CD14-positive monocyte (primary cell): ENCODE measurements around the gene SMU1. TPM values are rescaled to one million over a fixed set of nuclear protein-coding genes. Genes with fewer than 3 reads are reported as not detected.
A peak's percentile ranks its signal among the peaks of the same experiment; 100 is the strongest.

Source experiments
- DNase-seq, 3 donors: peaks; one replicate each; pipeline ENCODE4 v3.0.0-alpha.2; 2011 to 2022
- H2AFZ ChIP-seq: 2 replicates; pipeline ENCODE4 v1.6.0; 2012; ENCODE audit warnings: mild to moderate bottlenecking, low read depth, low read length, inconsistent platforms; ENCODE audit not compliant: insufficient read depth, poor library complexity, severe bottlenecking
- H3K27ac ChIP-seq, 2 donors: 1 replicate in 1 of 2; 2 replicates in 1 of 2; pipeline ENCODE4 v1.5.1; 2012 to 2013; ENCODE audit warnings: low read length in 2 of 2, control low read depth in 1 of 2, inconsistent platforms in 1 of 2, low read depth in 1 of 2, mild to moderate bottlenecking in 1 of 2
- H3K27me3 ChIP-seq, 2 donors: one replicate each; pipeline versions ENCODE4 v1.6.0 to v1.6.1; 2011 to 2013; ENCODE audit warnings: low read length in 2 of 2; ENCODE audit not compliant: control insufficient read depth in 2 of 2, insufficient read depth in 2 of 2
- H3K36me3 ChIP-seq, 2 donors: replicated peaks in 1 of 2; 1 replicate in 1 of 2; 2 replicates in 1 of 2; pipeline versions ENCODE4 v1.5.1 to v1.6.1; 2012 to 2013; ENCODE audit warnings: low read length in 2 of 2, control low read depth in 1 of 2, inconsistent platforms in 1 of 2, mild to moderate bottlenecking in 1 of 2; ENCODE audit not compliant: insufficient read depth in 2 of 2, control insufficient read depth in 1 of 2
- H3K4me1 ChIP-seq, 2 donors: 1 replicate in 1 of 2; 2 replicates in 1 of 2; pipeline versions ENCODE4 v1.5.1 to v1.6.1; 2012 to 2013; ENCODE audit warnings: low read length in 2 of 2, control low read depth in 1 of 2, inconsistent platforms in 1 of 2, mild to moderate bottlenecking in 1 of 2, moderate library complexity in 1 of 2; ENCODE audit not compliant: insufficient read depth in 2 of 2, control insufficient read depth in 1 of 2
- H3K4me2 ChIP-seq: replicated peaks from 2 replicates; pipeline ENCODE3; 2012; ENCODE audit warnings: low read length, moderate library complexity, mild to moderate bottlenecking; ENCODE audit not compliant: poor library complexity, severe bottlenecking; ENCODE audit errors: extremely low read depth
- H3K4me3 ChIP-seq, 3 experiments: fragments of 200-600 bp in 1 of 3; sonication (generic) in 1 of 3; replicated peaks in 1 of 3; 1 replicate in 2 of 3; 2 replicates in 1 of 3; pipeline ENCODE4 v1.5.1; 2011 to 2013; ENCODE audit warnings: low read length in 3 of 3, mild to moderate bottlenecking in 3 of 3, control low read depth in 2 of 3, low read depth in 2 of 3, inconsistent platforms in 1 of 3, moderate library complexity in 1 of 3
- H3K79me2 ChIP-seq: 2 replicates; pipeline ENCODE4 v1.6.0; 2012; ENCODE audit warnings: mild to moderate bottlenecking, control low read depth, inconsistent platforms, low read length, moderate library complexity; ENCODE audit not compliant: insufficient read depth
- H3K9ac ChIP-seq: 2 replicates; pipeline ENCODE4 v1.6.0; 2017; ENCODE audit warnings: low read length, mild to moderate bottlenecking; ENCODE audit not compliant: insufficient read depth, poor library complexity, severe bottlenecking
- H3K9me3 ChIP-seq, 2 donors: replicated peaks in 1 of 2; 1 replicate in 1 of 2; 2 replicates in 1 of 2; pipeline versions ENCODE4 v1.5.1 to v1.6.1; 2012 to 2013; ENCODE audit warnings: low read length in 2 of 2, control low read depth in 1 of 2; ENCODE audit not compliant: control insufficient read depth in 1 of 2, insufficient read depth in 1 of 2
- H4K20me1 ChIP-seq: 2 replicates; pipeline ENCODE4 v1.6.0; 2012; ENCODE audit warnings: mild to moderate bottlenecking, low read length, control low read depth, moderate library complexity; ENCODE audit not compliant: insufficient read depth
- H3K27ac Mint-ChIP-seq, 7 donors: one replicate each; pipeline ENCODE4 v1.8.0; 2020; ENCODE audit warnings: mild to moderate bottlenecking in 7 of 7, mixed read lengths in 7 of 7, moderate library complexity in 6 of 7, inconsistent platforms in 2 of 7
- H3K27me3 Mint-ChIP-seq, 3 donors: one replicate each; pipeline ENCODE4 v1.8.0; 2021 to 2022; ENCODE audit warnings: low read depth in 3 of 3, mild to moderate bottlenecking in 3 of 3, mixed read lengths in 3 of 3, moderate library complexity in 3 of 3, inconsistent platforms in 1 of 3
- H3K36me3 Mint-ChIP-seq, 2 donors: one replicate each; pipeline ENCODE4 v1.8.0; 2020; ENCODE audit warnings: mixed read lengths in 2 of 2, inconsistent platforms in 1 of 2, mild to moderate bottlenecking in 1 of 2
- H3K4me1 Mint-ChIP-seq: one replicate; pipeline ENCODE4 v1.8.0; 2020; ENCODE audit warnings: mild to moderate bottlenecking, mixed read lengths
- H3K4me3 Mint-ChIP-seq, 2 donors: one replicate each; pipeline ENCODE4 v1.8.0; 2020; ENCODE audit warnings: mild to moderate bottlenecking in 2 of 2, mixed read lengths in 2 of 2, moderate library complexity in 1 of 2
- H3K9me3 Mint-ChIP-seq, 7 donors: one replicate each; pipeline ENCODE4 v1.8.0; 2020 to 2022; ENCODE audit warnings: mixed read lengths in 7 of 7, mild to moderate bottlenecking in 6 of 7, moderate library complexity in 6 of 7, inconsistent platforms in 2 of 7
- WGBS: methylation state at CpG from one replicate; pipeline ENCODE4 v1.1.5; 2013; ENCODE audit warnings: missing lambda C conversion rate; ENCODE audit not compliant: insufficient coverage; 5-methylcytosine and 5-hydroxymethylcytosine counted together
- intact Hi-C, 2 donors: fragments of 100-400 bp; cut with micrococcal nuclease; formaldehyde crosslinking; loops; one replicate each; pipeline versions ENCODE4 v1.15.0 to v1.15.1; 2023
- polyA plus RNA-seq, 3 donors: library from polyadenylated mRNA; depleted of rRNA in 1 of 3; unstranded in 2 of 3; stranded (reverse) in 1 of 3; fragments of 300-500 nt in 2 of 3; fragments of >200 nt in 1 of 3; fragmentation: Illumina TruSeq in 2 of 3; gene quantifications; 1 replicate in 2 of 3; 2 replicates in 1 of 3; pipeline ENCODE4 v1.2.3, GENCODE V29; 2012 to 2021
- TF ChIP-seq, protein P1 (sequence below): fragments of 200-600 bp; IDR thresholded peaks from one replicate; pipeline ENCODE4 v1.8.0; 2022; ENCODE audit warnings: antibody characterized with exemption, mild to moderate bottlenecking

The SMU1 gene
- polyA plus RNA-seq, 3 donors: 8.0 to 21.7 (median 19.3) TPM

GRCh38 chr9:33082538-33083326 lies 6.3 kb upstream of the SMU1 start:
- H3K4me2 ChIP-seq: peak overlapping the region; percentile 31
- 0% methylated on average over 2 of the region's 8 CpGs for WGBS
- intact Hi-C loops: loop anchor here (5.0 kb wide), 3 partner anchors 50 to 140 kb away; no protein-coding TSS in a partner anchor

DNA sequence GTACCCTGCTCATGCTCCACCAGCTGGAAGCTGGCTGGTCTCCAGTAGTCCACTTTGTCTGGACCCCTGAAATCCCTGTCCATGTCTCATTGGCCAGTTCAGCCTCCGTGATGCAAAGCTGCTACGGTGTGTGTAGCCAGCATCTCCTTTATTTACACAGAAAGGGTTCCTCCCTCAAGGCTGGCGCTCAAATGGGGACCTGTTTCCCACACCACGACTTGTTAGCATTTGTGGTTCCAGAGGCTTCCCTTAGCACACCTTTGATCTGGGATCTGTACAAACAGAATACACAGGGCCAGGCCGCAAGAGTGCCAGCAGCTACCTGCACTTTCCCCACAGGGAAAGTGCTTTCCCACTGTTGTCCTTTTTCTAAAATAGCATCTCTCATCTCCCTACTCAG lies 5.7 kb upstream of the SMU1 start:
- Histone ChIP-seq H2AFZ (no peak overlapping the region), H3K4me3 (peak overlapping the region in 1 of 3 experiments; percentile 5), H3K27ac (peak overlapping the region in 1 of 2 donors; percentile 2), H3K36me3 (no peaks in the 10 kb centered on the region), H3K79me2 (no peaks in the 10 kb centered on the region), H3K27me3 (no peaks in the 10 kb centered on the region), H4K20me1 (no peaks in the 10 kb centered on the region), H3K9ac (no peak overlapping the region), H3K4me1 (peaks cover 21 to 26% of the 10 kb centered on the region in 2 donors), H3K9me3 (no peaks in the 10 kb centered on the region), H3K4me2 (peak overlapping the region; percentile 31)
- TF ChIP-seq, protein P1, sequence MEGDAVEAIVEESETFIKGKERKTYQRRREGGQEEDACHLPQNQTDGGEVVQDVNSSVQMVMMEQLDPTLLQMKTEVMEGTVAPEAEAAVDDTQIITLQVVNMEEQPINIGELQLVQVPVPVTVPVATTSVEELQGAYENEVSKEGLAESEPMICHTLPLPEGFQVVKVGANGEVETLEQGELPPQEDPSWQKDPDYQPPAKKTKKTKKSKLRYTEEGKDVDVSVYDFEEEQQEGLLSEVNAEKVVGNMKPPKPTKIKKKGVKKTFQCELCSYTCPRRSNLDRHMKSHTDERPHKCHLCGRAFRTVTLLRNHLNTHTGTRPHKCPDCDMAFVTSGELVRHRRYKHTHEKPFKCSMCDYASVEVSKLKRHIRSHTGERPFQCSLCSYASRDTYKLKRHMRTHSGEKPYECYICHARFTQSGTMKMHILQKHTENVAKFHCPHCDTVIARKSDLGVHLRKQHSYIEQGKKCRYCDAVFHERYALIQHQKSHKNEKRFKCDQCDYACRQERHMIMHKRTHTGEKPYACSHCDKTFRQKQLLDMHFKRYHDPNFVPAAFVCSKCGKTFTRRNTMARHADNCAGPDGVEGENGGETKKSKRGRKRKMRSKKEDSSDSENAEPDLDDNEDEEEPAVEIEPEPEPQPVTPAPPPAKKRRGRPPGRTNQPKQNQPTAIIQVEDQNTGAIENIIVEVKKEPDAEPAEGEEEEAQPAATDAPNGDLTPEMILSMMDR: no peak
- Mint-ChIP-seq H3K27ac (peak overlapping the region in 6 of 7 donors; percentile 23 to 82 (median 58)), H3K4me1 (peaks cover 7% of the 10 kb centered on the region), H3K9me3 (peaks cover 0 to 1% (median 0%) of the 10 kb centered on the region in 7 donors), H3K4me3 (peak overlapping the region in 1 of 2 donors; percentile 42), H3K27me3 (peaks cover 0 to 2% (median 2%) of the 10 kb centered on the region in 3 donors), H3K36me3 (no peaks in the 10 kb centered on the region)
- WGBS: 62% methylated on average over 5 of the region's 5 CpGs
- intact Hi-C loops: loop anchor here (5.0 kb wide), 3 partner anchors 50 to 140 kb away; no protein-coding TSS in a partner anchor
- DNase-seq: no peak

More at GRCh38 chr9:33082538-33083326, 6.3 kb upstream of the SMU1 start:
- Mint-ChIP-seq H3K36me3 (no peaks in the 10 kb centered on the region), H3K27ac (peak overlapping the region; percentile 38 to 82 (median 74)), H3K4me3 (peak overlapping the region in 1 of 2 donors; percentile 42), H3K9me3 (peaks cover 0 to 1% (median 0%) of the 10 kb centered on the region in 7 donors), H3K27me3 (peaks cover 0 to 2% (median 2%) of the 10 kb centered on the region in 3 donors), H3K4me1 (peaks cover 7% of the 10 kb centered on the region)
- H4K20me1 ChIP-seq: no peaks in the 10 kb centered on the region
- TF ChIP-seq, protein P1: no peak
- no peaks in the 10 kb centered on the region for H3K27me3 ChIP-seq
- H3K27ac ChIP-seq: peak overlapping the region in 1 of 2 donors; percentile 2
- DNase-seq: peak in 1 of 3 donors; percentile 4
- no peaks in the 10 kb centered on the region for H3K79me2 ChIP-seq
- H3K4me3 ChIP-seq: peak overlapping the region in 1 of 3 experiments; percentile 5
- H3K36me3 ChIP-seq: no peaks in the 10 kb centered on the region
- H3K9me3 ChIP-seq: no peaks in the 10 kb centered on the region
- no peak overlapping the region for H2AFZ ChIP-seq
- peaks cover 20 to 26% of the 10 kb centered on the region in 2 donors for H3K4me1 ChIP-seq
- H3K9ac ChIP-seq: no peak overlapping the region
